HG03159 (cell line): ENCODE data around the gene PARD3.
"Not testable (repeated sequence)": the region's sequence is repeated elsewhere in the genome, so short reads cannot be mapped to it uniquely, and the experiment has no call there.

Experiments
- ATAC-seq: cut with Tn5 transposase; IDR thresholded peaks from one replicate; pipeline ENCODE4 v1.9.1; 2021; ENCODE audit warnings: mild to moderate bottlenecking, moderate library complexity; ENCODE audit not compliant: unreplicated experiment

Gene PARD3

DNA sequence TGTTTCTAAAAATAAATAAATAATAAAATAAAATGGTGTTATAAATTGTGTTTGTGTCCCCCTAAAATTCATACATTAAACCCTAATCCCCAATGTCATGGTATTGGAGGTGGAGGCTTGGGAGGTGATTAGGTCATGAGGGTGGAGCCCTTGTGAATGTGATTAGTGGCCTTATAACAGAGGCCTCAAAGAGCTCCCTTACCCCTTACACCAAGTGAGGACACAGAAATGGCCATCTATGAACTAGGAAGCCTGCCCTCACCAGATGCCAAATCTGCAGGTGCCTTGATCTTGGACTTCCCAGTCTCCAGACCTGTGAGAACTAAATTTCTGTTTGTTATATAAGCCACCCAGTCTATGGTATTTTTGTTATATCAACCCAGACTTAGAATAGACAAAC lies 738.7 kb downstream of the PARD3 start:
- no peak for ATAC-seq

DNA sequence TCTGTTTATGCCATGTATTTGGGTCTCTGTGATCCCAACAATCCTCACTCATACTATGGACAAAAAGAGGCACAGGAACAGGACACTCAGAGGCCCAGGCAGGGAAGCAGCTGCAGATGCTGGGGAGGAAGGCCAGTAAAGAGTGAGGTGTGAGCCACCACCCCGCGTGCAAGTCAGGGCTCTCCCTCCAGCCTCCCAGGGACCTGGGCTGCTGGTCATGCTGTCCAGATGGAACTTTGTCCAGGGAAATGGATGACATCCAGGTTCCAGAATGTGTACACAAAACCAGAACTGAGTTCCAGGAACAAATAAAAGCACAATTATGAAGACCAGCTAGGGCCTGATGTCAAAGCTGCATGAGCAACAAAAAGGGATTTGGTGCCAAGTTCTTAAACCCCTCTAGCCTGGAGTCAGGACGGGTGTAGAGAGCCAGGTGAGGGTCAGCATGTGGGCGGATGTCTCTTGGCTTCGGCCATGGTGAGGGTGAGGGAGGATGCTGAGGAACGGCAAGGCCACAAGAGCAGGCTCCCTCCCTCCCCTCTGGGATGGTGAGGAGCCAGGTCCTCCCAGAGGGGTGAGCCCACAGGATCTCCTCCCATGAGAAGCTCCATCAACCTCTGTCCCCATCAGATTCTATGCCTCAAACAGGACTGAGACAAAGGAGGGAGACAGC lies 739.7 kb downstream of the PARD3 start:
- no peak for ATAC-seq

DNA sequence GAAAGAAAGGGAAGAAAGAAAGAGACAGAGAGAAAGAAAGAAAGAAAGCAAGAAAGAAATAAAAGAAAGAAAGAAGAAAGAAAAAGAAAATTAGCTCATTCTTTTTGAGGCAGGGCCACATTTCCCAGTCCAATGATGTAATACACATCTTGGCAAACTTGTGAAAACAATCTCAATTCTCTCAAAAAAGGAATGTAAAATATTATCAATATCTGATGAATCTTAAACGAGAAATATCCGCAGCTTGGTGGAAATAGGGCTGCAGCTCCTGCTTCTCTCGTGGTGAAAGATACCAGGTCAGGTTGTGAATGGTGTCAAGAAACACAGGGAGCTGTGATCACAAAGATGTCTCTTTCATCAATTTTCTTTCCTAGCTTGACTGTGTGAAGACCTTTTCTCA lies 741.0 kb downstream of the PARD3 start:
- ATAC-seq: no peak

DNA sequence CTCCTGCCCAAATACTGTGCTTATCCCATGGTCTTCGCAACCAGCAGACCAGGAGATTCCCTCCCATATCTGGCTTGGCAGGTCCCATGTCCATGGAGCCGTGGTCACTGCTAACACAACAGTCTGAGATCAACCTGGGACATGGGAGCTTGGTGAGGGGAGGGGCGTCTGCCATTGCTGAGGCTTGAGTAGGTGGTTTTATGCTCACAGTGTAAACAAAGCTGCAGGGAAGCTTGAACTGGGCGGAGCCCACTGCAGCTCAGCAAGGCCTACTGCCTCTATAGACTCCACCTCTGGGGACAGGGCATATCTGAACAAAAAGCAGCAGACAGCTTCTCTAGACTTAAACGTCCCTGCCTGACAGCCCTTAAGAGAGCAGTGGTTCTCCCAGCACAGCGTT lies 747.4 kb downstream of the PARD3 start:
- not testable (repeated sequence) for ATAC-seq

DNA sequence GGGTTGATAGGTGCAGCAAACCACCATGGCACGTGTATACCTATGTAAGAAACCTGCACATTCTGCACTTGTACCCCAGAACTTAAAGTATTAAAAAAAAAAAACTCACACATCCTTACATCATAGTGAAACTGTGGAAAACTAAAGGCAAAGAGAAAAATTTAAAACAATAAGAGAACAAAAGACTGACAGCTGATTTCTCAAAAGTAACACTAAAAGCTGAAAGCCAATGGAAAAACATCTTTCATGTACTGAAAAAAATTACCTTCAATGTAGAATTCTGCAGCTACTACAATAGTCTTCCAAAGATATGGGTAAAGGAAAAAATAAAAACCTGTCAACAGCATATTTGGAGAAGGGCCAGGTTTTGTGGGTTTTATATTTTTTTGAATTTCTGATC lies 751.5 kb downstream of the PARD3 start:
- no peak for ATAC-seq

DNA sequence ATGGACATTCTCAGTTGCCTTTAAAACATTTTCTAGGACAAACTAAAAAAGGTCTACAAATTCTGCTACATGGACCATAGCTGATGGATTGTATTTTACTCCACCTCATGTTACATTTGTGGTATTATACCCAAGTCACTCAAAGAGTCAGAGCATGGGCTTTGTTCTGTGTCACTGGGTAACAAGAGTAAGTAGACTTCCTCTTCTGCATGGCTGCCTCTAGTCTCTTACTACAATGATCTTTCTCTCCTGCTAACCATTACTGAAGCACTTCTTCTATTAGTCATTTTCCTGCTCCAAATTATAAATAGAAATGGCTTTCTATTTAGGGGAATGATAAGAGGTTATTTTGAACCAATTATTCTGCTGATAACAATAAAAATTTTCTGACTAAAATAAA lies 753.3 kb downstream of the PARD3 start:
- no peak for ATAC-seq
